GM21526 (cell line): ENCODE measurements around the gene TMEM151A.

Source experiments
- ATAC-seq: cut with Tn5 transposase; IDR thresholded peaks from one replicate; pipeline ENCODE4 v1.9.1; 2021; ENCODE audit warnings: moderate library complexity; ENCODE audit not compliant: unreplicated experiment, low FRiP score

The TMEM151A gene

DNA sequence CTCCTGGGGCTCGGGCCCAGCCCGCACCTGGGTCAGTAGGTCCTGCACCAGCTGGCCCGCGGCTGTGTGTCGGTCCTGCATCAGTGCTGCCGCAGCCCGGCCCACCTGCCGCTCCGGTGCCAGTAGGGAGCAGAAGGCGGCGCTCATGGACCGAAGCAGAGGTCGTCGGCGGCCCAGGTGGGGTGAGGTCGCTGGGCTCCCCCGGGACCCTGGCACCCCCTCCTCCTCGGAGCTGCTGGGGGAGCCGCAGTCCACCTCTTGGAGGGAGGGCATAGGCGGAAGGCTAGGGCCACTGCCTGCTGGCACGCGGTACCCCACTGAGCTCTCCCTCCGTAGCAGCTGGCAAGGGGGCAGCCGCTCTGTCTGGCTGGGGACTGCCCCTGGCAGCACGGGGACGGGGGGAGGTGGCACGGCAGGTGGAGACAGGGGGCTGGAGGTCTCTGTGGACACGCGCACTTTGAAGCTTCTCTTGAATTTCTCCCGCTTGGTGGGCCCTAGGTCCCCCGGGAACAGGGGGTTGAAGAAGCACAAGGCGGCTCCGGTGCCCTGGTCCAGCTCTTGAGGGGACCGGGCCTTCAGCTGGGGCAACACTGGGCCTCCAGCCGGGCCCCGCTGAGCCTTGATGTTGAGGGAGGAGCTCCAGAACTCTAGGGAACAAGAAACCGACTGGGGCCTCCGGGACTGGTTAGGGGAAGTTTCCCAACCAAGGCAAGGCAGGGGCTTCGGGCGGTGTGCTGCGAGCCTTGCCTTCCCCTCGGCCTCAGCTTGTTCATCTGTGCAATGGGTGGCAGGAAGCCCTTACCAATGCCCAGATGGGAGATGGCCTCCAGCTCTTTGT is 43.1 kb downstream of the TMEM151A start:
- ATAC-seq, result no peak

DNA sequence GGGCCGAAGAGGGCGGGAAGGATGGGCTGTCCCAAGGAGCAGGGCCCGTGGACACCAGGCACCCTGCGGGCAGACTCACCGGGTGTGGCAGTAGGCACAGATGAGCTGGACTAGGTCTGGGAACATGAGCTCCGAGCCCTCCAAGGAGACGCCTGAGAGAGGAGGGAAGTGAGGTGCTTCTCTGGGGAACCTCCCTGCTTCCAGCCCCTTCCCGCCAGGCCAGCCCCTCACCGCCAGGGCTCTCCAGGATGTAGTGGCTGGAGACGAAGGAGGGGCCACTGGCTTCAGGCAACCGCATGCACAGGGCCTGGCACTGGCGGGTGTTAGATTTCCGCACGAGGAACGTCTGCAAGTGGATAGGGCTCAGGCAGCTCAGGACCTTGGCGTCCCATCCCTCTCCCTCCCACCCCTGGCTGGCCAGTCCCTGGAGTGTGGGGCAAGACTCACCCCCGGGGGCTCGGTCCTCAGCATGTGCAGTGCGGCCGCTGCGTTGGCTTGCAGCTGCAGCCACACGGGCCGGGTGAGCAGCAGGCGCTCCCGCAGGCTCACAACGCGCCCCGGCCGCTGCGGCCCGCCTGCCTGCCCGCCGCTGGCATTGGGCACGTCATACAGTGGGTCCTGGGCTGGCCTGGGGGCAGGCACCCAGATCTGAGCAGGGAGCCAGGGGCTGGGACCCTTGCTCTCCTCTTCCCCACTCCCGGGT is 44.0 kb downstream of the TMEM151A start:
- ATAC-seq, result no peak

DNA sequence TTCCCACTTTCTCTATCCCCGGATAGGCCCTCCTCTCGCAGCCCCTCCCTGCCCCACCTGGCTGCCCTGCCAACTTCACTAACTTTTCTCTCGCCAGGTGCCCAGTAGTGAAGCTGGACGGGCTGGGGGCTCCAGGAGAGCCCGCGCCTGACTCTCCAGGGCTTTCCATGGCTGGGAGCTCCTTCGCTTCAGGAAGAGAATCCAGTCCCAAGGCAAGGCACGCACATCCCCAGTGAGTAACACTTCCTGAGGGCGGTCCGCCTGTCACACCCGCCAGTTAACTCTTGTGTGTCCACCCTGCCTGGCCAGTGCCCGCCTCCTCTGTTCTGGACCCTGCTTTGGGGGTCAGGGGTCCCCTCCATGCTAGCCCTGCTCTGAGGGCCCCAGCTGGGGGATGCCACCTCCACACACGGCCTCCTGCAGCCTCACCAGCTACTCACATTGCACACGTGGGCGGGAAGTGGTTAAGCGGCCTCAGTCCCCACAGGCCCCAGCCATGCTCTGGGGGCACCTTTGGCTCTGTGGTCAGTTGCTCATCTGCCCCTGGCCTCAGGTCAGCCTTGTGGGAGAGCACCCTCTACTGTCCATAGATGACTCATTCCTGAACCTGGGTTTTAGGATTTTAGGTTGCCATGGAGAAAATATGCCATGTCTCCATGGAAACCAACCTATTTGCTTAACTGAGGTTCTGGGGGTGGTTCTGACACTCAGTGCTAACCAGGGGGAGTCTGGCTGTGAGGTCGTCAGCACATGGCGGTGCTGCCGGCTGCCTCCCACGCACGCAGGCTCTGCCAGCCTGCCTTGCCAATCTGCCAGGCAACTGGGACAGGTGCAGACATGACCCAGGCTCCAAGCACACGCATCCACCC is 44.8 kb downstream of the TMEM151A start, which contains the start of gene RIN1:
Gene RIN1 (minus strand): TSS at position 201 of the 869 bp plus-strand sequence. CDS start 32 bp downstream, at position 169.
- ATAC-seq, result no peak

DNA sequence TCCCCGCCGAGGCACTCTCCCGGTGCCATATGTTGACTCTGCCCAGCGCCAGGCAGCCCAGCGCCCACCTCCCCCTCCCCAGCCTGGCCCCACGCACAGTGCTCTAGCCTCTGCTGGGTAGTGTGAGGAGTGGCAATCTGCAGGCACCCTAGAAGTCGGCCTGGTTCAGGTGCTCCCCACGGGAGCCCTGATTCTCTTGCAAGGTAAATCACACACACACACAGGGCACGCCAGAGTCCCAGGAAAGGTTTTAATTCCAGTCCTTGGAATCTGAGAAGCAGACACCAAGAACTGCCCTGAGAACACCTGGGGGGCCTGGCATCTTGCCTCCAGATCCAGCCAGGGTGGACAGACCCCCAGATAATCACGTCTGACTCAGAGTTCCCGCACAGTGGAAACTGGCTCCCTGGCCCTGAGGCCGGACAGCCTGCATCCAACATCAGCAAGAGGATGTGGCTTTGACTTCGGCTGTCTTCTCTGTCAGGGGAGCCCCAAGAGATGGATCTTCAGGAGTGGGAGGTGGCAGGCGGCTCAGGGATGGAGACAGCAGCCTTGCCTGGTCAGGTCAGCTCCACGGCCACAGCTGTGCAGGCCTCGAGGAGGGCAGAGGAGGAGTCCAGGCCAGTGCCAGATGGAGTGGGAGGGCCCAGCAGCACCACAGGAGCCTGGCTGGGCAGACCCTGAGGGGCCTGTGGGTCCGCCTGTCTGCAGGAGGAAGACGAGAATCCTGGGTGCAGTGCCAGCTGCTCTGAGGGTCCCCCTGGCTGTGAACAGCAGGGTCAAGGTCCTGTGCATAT is 45.6 kb downstream of the TMEM151A start:
- ATAC-seq, result no peak

DNA sequence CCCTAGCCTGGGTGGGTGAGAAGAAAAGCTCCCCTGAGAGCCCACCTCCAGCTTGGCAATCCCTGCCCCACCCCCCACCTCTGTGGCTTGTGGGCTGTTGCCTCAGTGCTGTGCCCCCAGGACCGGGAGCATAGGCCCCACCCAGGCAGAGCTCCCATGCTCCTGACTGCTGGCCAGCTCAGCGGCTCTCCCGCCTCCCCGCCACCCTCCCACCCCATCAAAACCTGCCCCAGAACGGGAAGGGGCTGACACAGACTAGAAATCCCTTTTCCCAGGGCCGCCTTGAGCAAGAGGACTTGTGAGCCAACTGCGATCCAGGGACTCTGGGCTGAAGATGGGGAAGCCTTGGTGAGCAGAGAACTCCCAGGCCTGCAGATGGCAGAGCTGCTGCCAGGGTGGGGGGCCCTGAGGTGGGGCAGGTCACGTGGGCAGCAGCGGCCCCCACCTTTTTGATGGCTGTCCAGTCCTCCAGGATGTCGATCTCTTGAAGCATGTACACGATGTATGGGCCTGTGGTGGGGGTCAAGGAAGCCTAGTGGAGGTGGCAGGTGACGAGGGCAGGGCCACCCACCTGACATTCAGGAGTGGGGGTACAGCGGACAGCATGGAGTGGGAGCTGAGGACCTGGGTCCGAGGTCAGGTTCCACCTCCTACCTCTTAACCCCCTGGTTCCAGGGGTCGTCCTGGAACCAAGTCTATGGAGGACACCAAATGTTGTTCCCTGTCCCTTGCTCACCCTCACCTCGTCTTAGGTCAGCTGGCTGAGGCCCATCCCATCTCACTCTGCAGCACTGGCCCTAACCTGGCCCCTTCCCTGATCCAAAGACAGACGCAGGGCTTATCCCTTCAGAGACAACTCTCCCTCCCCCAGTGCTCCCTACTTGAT is 46.8 kb downstream of the TMEM151A start:
- ATAC-seq, result no peak

DNA sequence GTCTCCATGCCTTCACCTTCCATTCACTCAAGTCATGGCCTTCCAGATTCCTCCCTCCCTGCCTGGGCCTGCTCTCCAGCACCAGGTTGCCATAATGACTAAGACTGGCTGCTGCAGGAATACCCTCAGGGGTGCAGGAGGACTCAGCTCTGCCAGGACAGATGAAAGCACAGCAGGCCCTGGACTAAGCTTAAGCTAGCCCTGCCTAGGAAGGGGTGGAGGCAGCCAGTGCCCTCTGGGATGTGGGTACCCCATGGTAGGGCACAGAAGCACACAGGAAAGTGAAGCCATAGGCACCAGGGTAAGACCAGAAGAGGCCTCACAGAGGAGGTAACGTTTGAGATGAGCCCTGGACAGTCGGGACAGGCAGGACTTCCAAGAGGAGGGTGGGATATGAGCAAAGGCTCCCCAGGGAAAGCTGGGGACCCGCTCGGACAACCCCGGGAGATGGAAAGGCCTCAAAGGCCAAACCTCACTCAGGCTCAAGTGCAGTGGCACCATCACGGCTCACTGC is 47.5 kb downstream of the TMEM151A start:
- ATAC-seq, result no peak

DNA sequence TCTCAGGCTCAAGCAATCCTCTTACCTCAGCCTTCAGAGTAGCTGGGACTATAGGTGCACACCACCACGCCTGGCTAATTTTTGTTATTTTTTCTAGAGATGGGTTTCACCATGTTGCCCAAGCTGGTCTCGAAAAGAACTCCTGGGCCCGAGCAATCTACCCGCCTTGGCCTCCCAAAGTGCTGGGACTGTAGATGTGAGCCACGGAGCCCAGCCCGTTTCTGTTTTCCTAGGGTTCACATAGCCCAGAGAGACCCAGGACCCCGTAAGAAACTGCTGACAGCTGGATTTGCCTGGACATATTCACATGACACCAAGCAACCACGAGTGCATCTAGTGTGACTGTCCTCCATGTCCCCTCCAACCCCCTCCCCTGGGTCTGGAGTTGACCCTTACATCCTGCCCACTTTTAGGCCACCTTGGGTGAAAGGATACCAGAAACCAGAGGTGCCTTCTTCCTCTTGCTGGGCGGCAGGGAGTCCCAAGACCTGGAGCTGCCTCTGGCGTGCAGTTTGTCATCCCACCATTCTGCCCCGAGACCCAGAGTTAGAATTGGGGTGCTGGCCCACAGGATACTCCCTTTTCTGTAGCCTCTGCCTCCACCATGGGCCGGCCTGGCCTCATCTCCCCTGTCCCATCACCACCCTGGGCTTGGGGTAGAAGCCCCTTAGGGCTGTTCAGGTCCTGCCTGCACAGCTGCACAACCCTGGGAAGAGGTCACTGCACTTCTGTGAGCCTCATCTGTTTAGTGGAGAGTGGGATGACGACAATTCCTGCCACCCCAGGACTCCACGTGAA is 48.2 kb downstream of the TMEM151A start:
- ATAC-seq, result no peak

DNA sequence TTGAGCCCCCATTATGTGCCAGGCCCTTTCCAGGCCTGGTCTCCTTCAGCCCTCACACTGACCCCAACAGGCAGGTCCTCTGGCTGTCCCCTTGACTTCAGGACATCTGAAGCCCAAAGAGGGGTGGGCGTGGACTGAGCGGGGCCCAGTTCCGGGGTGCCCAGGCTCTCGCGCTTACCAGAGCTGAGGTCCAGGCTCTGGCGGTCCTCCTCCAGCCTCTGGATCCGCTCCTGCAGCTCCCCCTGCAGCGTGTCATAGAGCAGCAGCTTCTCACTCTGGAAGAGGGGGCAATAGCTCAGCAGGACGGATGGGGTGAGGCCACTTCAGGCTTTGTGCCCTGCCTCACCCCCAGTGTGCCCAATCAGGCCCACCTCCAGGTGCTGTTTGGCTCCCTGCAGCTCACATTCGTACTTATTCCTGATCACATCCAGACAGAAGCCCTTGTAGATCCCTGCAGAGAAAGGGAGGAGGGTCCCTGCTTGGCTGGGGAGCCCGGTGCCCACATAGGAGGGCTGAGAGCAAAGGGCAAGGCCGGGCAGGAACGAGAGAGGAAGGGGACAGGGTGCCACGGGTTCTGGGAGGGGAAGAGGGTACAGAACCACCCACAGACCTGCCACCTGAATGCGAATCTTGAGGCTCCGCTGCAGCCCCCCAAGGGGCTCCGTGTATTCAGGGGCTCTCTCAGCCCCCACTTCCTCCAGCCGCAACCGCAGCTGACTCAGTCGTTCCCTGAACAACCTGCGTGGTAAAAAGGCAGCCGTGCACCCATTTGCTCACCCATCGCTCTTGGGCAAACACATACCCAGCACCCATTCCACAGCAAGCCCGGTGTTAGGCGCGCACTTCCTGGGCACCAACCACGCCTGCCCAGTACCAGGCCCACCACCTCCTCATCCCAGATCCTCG is 49.2 kb downstream of the TMEM151A start:
- no peak for ATAC-seq

DNA sequence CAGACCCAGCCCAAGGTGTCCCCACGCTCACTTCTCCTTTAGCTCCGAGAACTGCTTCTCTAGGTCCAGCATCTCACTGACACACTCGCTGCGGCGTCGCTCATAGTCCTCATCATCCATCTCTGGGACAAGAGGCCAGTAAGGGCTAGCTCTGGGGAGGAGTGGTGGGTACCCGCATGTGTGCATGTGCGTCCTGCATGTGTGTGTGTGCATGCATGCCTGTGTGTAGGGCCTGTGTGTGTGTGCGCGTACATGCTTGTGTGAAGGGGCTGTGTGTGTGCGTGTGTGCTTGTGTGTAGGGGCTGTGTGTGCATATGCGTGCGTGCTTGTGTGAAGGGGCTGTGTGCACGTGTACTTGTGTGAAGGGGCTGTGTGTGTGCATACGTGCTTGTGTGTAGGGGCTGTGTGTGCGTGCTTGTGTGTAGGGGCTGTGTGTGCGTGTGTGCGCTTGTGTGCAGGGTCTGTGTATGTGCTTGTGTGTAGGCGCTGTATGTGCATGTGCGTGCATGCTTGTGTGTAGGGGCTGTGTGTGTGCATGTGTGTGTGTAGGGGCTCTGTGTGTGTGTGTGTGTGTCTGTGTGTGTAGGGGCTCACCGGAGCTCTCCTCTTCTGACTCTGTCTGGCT is 49.9 kb downstream of the TMEM151A start:
- no peak for ATAC-seq

DNA sequence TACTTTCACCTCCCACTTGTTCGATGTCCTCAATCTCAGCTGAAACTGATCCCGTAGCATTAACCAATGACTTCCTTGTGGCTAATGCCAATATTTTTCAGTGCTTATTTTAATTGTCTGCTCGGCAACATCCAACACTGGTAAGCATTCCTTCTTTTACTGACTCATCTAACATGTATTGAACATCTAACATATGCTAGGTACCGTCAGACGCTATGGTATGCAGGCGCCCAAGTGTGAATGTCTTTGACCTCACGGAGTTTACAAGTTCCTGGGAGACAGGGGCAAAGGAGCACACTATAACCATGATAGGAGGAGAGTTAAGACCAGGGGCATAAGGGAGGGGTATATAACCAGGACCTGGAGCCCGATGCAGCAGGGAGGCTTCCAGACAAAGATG is 51.5 kb downstream of the TMEM151A start:
- ATAC-seq, result no peak

DNA sequence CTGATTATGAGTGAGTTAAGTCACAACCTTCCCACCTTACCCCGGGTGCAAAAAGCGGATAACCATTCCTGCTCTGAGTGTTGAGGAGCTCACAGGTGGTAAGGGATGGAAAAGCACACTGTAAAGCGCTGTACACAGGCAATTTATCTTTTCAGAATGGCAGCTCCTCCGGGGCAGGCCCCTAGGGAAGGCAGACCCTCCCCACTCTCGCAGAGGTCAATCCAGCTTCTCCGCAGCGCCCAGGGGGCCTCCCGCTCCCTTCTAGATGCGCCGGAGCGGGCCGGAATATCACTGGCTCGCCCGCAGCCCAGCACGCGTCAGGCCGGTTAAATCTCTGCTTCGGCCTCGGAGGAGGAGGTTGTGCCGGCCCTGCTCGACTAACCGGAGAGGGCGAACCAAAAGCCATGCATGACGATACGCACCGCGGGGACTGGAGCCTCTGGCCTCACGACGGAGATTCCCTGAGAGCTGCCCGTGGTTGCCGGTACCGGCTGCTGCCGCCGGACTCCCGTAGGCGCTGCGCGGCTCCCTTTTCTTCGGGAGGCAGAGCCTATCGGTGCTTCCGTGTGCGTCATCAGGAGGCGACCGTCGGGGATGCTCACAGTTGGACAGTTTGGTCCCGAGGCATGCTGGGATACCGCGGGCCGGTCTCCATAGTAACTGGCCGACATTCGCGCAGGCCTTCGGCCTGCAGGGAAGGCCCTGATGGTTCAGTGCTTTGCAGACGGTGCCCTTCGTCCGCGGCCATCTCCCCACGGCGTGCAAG is 53.0 kb downstream of the TMEM151A start, which contains the start of gene BRMS1:
Gene BRMS1 (minus strand): TSS at position 555 of the 766 bp plus-strand sequence. CDS start 2,870 bp downstream, outside the sequence.
- ATAC-seq, result peak; percentile 58

DNA sequence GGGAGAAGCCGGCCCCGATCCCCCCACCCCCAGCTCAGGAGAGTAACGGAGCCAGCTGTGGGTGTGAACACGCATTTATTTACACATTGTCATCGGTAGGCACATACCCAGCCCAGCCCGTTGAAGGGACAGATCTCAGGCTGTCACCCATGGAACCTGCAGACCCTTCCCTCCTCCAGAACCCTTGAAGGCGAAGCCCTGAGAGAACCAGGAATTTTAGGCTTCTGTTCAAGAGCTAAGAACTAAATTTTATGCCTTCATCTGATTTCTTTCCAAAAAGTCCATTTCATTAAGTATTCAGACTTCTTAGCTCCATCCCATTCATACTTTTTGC is 53.6 kb downstream of the TMEM151A start:
- peak; percentile 6 for ATAC-seq
